ENCODE data around the gene NIFK.
A peak's percentile ranks its signal among the peaks of the same experiment; 100 is the strongest.

DNA sequence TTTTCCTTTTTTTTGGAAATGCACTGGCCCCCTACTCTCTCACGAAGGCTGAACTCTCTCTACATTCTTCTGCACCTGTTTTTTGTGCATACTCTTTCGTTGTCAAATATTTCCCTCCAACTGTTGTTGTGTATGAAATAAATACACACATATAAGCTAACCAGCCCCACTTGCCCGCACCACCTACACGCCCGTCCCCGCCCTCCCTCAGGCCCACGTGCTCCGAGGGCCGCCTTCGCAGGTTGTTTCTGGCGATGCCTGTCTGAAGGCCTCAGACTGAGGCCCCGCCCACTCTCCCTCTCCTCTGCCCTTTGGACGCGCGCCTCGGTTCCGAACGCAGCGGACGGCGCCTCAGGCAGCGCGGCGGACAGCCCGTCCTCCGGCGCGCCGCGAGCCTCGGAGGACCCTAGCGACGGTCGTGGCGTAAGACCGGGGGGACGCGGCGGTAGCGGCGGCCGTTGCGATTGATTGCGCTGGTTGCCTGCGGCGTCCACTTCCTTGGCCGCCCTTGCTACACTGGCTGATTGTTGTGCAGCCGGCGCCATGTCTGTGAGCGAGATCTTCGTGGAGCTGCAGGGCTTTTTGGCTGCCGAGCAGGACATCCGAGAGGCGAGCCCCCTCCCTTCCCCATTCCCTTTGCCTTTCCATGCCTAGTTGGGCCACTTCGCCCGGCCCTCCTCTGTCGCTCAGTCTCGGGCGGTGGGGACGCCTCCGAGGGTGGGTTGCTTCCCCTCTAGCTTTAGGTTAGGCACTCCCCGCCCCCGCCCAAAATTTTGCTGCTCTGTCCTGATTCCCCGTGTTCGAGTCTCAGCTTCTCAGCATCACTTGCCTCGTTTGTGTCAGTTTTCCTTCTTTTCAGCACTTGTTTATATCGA is 18.8 kb upstream of the NIFK start, which contains the start of gene TSN:
- TF ChIP-seq, protein P1, sequence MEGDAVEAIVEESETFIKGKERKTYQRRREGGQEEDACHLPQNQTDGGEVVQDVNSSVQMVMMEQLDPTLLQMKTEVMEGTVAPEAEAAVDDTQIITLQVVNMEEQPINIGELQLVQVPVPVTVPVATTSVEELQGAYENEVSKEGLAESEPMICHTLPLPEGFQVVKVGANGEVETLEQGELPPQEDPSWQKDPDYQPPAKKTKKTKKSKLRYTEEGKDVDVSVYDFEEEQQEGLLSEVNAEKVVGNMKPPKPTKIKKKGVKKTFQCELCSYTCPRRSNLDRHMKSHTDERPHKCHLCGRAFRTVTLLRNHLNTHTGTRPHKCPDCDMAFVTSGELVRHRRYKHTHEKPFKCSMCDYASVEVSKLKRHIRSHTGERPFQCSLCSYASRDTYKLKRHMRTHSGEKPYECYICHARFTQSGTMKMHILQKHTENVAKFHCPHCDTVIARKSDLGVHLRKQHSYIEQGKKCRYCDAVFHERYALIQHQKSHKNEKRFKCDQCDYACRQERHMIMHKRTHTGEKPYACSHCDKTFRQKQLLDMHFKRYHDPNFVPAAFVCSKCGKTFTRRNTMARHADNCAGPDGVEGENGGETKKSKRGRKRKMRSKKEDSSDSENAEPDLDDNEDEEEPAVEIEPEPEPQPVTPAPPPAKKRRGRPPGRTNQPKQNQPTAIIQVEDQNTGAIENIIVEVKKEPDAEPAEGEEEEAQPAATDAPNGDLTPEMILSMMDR (IDR thresholded peaks at IDR 0.05; ENCODE audit: extremely low read depth in 1 of 2, insufficient read depth in 1 of 2, low read depth in 1 of 2, low read length in 2 of 2), result no peak
- TF ChIP-seq POLR2A (IDR thresholded peaks at IDR 0.05; ENCODE audit: low read depth, low read length) (peak; percentile 43), FOS (IDR thresholded peaks at IDR 0.05; ENCODE audit: borderline replicate concordance, insufficient read depth, low read length) (no peak), MYC (IDR thresholded peaks at IDR 0.05; ENCODE audit: low read depth, low read length) (peak; percentile 75)

Data from endothelial cell of umbilical vein (primary cell).